Measurements from ENCODE around the gene TBC1D10B.
A peak's percentile ranks its signal among the peaks of the same experiment; 100 is the strongest.

Gene TBC1D10B

GRCh38 chr16:30378236-30379157, 8.2 kb upstream of the TBC1D10B start:
- Histone ChIP-seq H3K9me3 (ENCODE audit: control insufficient read depth in 1 of 2, low read length in 2 of 2) (no peaks in the 10 kb centered on the region), H3K36me3 (ENCODE audit: control insufficient read depth in 1 of 2, insufficient read depth in 2 of 2, low read length in 2 of 2) (peaks cover 0 to 4% of the 10 kb centered on the region in 2 donors), H3K4me3 (ENCODE audit: low read depth in 1 of 2, low read length in 2 of 2) (peak overlapping the region; percentile 69 to 73), H3K4me1 (ENCODE audit: control insufficient read depth in 1 of 2, insufficient read depth in 2 of 2, low read length in 2 of 2) (peaks cover 0 to 15% of the 10 kb centered on the region in 2 donors), H3K27ac (ENCODE audit: low read length) (peak overlapping the region; percentile 98), H3K27me3 (ENCODE audit: low read depth, low read length) (no peaks in the 10 kb centered on the region)

DNA sequence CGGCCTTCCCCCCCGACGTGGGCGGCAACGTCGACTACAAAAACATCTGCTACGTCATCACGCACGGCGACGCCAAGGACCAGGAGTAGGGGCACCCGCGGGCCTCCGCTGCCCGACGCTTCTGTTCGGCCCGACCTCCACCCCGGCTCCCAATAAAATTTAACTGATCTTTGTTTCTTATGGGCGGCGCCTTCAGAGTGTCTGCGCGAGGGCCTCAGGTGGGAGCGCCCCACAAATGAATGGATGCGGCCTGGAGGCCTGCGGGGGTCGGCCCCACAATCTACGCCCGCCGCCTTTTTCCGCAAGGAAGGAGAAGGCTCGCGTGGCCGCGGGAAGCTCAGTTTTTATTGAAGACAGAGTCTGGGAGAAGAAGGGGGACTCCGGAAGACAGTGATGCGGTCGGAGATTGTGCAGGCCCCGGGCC, 7.5 kb upstream of the TBC1D10B start:
- no peaks in the 10 kb centered on the region for H3K27me3 ChIP-seq (ENCODE audit: low read depth, low read length)
- H3K36me3 ChIP-seq (ENCODE audit: control insufficient read depth in 1 of 2, insufficient read depth in 2 of 2, low read length in 2 of 2): peaks cover 0 to 4% of the 10 kb centered on the region in 2 donors
- peak overlapping the region; percentile 53 to 69 for H3K4me3 ChIP-seq (ENCODE audit: low read depth in 1 of 2, low read length in 2 of 2)
- peaks cover 0 to 15% of the 10 kb centered on the region in 2 donors for H3K4me1 ChIP-seq (ENCODE audit: control insufficient read depth in 1 of 2, insufficient read depth in 2 of 2, low read length in 2 of 2)
- H3K27ac ChIP-seq (ENCODE audit: low read length): peak overlapping the region; percentile 98
- no peaks in the 10 kb centered on the region for H3K9me3 ChIP-seq (ENCODE audit: control insufficient read depth in 1 of 2, low read length in 2 of 2)

GRCh38 chr16:30377050-30377811, 6.9 kb upstream of the TBC1D10B start:
- Histone ChIP-seq H3K27ac (ENCODE audit: low read length) (peak overlapping the region; percentile 98), H3K27me3 (ENCODE audit: low read depth, low read length) (no peaks in the 10 kb centered on the region), H3K4me1 (ENCODE audit: control insufficient read depth in 1 of 2, insufficient read depth in 2 of 2, low read length in 2 of 2) (peaks cover 0 to 15% of the 10 kb centered on the region in 2 donors), H3K36me3 (ENCODE audit: control insufficient read depth in 1 of 2, insufficient read depth in 2 of 2, low read length in 2 of 2) (peaks cover 0 to 4% of the 10 kb centered on the region in 2 donors), H3K9me3 (ENCODE audit: control insufficient read depth in 1 of 2, low read length in 2 of 2) (no peaks in the 10 kb centered on the region), H3K4me3 (ENCODE audit: low read depth in 1 of 2, low read length in 2 of 2) (peak overlapping the region; percentile 53 to 69)

DNA sequence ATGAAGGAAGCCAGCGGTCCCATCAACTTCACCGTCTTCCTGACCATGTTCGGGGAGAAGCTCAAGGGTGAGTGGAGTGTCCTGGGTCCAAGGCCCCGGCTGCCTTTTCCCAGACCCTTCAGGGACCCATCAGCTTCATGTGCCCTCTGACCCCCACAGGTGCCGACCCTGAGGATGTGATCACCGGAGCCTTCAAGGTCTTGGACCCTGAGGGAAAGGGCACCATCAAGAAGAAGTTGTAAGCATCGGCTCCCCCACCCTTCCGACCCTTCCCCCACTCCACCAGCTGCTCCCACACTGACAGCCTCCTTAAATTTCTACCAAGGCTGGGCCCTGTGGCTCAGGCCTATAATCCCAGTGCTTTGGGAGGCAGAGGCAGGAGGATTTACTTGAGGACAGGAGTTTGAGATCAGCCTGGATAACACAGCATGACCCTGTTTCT, 6.2 kb upstream of the TBC1D10B start:
- H3K27ac ChIP-seq (ENCODE audit: low read length): no peak overlapping the region
- H3K27me3 ChIP-seq (ENCODE audit: low read depth, low read length): no peaks in the 10 kb centered on the region
- peaks cover 0 to 4% of the 10 kb centered on the region in 2 donors for H3K36me3 ChIP-seq (ENCODE audit: control insufficient read depth in 1 of 2, insufficient read depth in 2 of 2, low read length in 2 of 2)
- H3K4me3 ChIP-seq (ENCODE audit: low read depth in 1 of 2, low read length in 2 of 2): no peak overlapping the region
- H3K9me3 ChIP-seq (ENCODE audit: control insufficient read depth in 1 of 2, low read length in 2 of 2): no peaks in the 10 kb centered on the region
- peaks cover 0 to 18% of the 10 kb centered on the region in 2 donors for H3K4me1 ChIP-seq (ENCODE audit: control insufficient read depth in 1 of 2, insufficient read depth in 2 of 2, low read length in 2 of 2)

DNA sequence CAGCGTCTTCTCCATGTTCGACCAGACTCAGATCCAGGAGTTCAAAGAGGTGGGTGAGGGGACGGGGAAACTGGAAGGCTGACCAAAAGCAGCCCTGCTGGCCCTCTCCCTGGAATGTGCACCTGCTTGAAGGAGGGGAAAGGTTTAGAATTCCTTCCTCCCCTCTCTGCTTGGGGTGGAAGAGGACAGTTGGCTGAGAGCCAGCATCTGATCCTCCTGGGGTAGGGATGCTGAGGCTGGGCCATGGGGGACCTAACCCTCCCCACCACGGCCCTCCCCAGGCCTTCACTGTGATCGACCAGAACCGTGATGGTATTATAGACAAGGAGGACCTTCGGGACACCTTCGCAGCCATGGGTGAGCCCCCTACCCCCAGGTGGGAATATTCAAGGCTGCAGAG, 5.6 kb upstream of the TBC1D10B start:
- Histone ChIP-seq H3K27ac (ENCODE audit: low read length) (no peak overlapping the region), H3K4me3 (ENCODE audit: low read depth in 1 of 2, low read length in 2 of 2) (no peak overlapping the region), H3K36me3 (ENCODE audit: control insufficient read depth in 1 of 2, insufficient read depth in 2 of 2, low read length in 2 of 2) (peaks cover 0 to 4% of the 10 kb centered on the region in 2 donors), H3K9me3 (ENCODE audit: control insufficient read depth in 1 of 2, low read length in 2 of 2) (no peaks in the 10 kb centered on the region), H3K4me1 (ENCODE audit: control insufficient read depth in 1 of 2, insufficient read depth in 2 of 2, low read length in 2 of 2) (peaks cover 0 to 21% of the 10 kb centered on the region in 2 donors), H3K27me3 (ENCODE audit: low read depth, low read length) (no peaks in the 10 kb centered on the region)

- no peak within 1 kb of the TSS for H3K4me3 ChIP-seq (ENCODE audit: low read depth in 1 of 2, low read length in 2 of 2)
- peaks cover 0 to 21% of the 10 kb centered on the region in 2 donors for H3K4me1 ChIP-seq (ENCODE audit: control insufficient read depth in 1 of 2, insufficient read depth in 2 of 2, low read length in 2 of 2)
- H3K27ac ChIP-seq (ENCODE audit: low read length): no peak within 1 kb of the TSS
- peaks cover 0 to 4% of the 10 kb centered on the region in 2 donors for H3K36me3 ChIP-seq (ENCODE audit: control insufficient read depth in 1 of 2, insufficient read depth in 2 of 2, low read length in 2 of 2)
- H3K9me3 ChIP-seq (ENCODE audit: control insufficient read depth in 1 of 2, low read length in 2 of 2): no peaks in the 10 kb centered on the region
- no peaks in the 10 kb centered on the region for H3K27me3 ChIP-seq (ENCODE audit: low read depth, low read length)
Measured at GRCh38 chr16:30374538-30374937, 4.2 kb upstream of the TBC1D10B start, which contains the start of gene MYL11. TSS of gene MYL11 (plus strand) at chr16:30374802. CDS start at chr16:30374858, 56 bp downstream.

DNA sequence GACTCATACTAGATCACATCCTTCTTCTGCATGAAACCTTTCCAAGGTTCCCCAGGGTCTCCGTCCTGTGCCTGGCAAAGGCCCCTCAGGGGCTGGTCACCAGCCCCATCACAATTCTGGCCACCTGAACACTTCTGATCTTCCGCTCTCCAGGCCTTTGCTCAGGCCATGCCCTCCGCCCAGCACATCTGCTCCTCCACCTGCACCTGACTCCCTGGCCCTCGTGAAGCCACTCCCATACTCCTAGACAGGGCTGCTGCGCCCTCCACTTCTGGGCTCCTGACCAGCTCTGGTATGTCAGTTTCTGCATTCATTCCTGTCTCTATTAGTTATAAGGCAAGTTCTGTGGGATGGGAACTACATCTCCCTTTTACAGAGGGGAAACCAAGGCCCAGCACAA, 2.4 kb upstream of the TBC1D10B start:
- Histone ChIP-seq H3K27me3 (ENCODE audit: low read depth, low read length) (no peaks in the 10 kb centered on the region), H3K36me3 (ENCODE audit: control insufficient read depth in 1 of 2, insufficient read depth in 2 of 2, low read length in 2 of 2) (peaks cover 0 to under 1% of the 10 kb centered on the region in 2 donors), H3K9me3 (ENCODE audit: control insufficient read depth in 1 of 2, low read length in 2 of 2) (no peaks in the 10 kb centered on the region), H3K27ac (ENCODE audit: low read length) (no peak overlapping the region), H3K4me3 (ENCODE audit: low read depth in 1 of 2, low read length in 2 of 2) (no peak overlapping the region), H3K4me1 (ENCODE audit: control insufficient read depth in 1 of 2, insufficient read depth in 2 of 2, low read length in 2 of 2) (peaks cover 4 to 28% of the 10 kb centered on the region in 2 donors)

DNA sequence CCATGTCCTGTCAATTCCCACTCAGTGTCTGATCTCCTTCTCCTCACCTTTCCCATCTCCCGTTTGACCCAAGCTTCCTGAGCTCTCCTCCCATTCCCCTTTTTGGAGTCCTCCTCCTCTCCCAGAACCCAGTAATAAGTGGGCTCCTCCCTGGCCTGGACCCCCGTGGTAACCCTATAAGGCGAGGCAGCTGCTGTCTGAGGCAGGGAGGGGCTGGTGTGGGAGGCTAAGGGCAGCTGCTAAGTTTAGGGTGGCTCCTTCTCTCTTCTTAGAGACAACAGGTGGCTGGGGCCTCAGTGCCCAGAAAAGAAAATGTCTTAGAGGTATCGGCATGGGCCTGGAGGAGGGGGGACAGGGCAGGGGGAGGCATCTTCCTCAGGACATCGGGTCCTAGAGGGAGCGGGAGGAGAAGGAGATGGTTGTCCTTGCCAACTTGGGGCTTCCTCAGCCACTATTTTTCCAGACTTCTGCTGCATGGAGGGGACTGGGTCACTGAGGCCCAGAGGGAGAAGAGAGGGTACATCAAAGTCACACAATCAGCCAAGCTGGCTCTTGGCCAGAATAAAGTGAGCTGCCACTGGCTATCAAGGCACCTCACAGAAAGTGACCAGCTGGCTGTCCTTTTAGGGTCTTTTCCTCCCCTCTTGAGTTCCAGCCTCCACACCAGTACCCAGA, 1.9 kb upstream of the TBC1D10B start:
- Histone ChIP-seq H3K36me3 (ENCODE audit: control insufficient read depth in 1 of 2, insufficient read depth in 2 of 2, low read length in 2 of 2) (no peaks in the 10 kb centered on the region), H3K9me3 (ENCODE audit: control insufficient read depth in 1 of 2, low read length in 2 of 2) (no peaks in the 10 kb centered on the region), H3K27ac (ENCODE audit: low read length) (no peak overlapping the region), H3K4me3 (ENCODE audit: low read depth in 1 of 2, low read length in 2 of 2) (no peak overlapping the region), H3K4me1 (ENCODE audit: control insufficient read depth in 1 of 2, insufficient read depth in 2 of 2, low read length in 2 of 2) (peaks cover 10 to 30% of the 10 kb centered on the region in 2 donors), H3K27me3 (ENCODE audit: low read depth, low read length) (no peaks in the 10 kb centered on the region)

DNA sequence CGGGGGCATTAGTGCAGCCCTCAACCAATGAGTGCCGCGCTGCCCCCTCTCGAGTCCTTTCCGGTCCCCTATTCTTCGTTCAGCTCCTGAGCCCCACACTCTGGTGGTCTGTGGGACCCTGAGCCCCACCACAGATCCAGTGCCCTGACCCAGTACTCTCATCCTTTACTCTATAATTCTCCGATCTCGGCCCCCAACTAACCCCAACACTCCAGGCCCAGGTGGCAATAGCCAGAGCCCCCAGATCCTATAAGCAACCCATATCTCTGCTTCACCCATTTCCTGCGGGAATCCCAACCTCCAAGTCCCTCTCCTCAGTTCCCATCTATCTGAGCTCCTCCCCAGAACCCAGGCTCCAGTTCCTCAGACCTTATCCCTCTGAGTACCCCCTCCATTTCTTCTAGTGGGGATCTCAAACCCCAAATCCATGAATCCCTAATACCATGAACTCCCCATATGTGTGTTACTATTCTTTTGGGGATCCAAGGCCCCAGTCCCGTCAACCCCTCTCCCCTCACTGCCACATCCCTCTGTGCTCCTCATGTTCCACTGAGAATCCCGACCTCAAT, 1.0 kb upstream of the TBC1D10B start:
- H3K36me3 ChIP-seq (ENCODE audit: control insufficient read depth in 1 of 2, insufficient read depth in 2 of 2, low read length in 2 of 2): no peaks in the 10 kb centered on the region
- no peaks in the 10 kb centered on the region for H3K27me3 ChIP-seq (ENCODE audit: low read depth, low read length)
- H3K4me1 ChIP-seq (ENCODE audit: control insufficient read depth in 1 of 2, insufficient read depth in 2 of 2, low read length in 2 of 2): peaks cover 13 to 32% of the 10 kb centered on the region in 2 donors
- H3K27ac ChIP-seq (ENCODE audit: low read length): peak overlapping the region; percentile 90
- peak overlapping the region; percentile 62 to 74 for H3K4me3 ChIP-seq (ENCODE audit: low read depth in 1 of 2, low read length in 2 of 2)
- no peaks in the 10 kb centered on the region for H3K9me3 ChIP-seq (ENCODE audit: control insufficient read depth in 1 of 2, low read length in 2 of 2)

- Histone ChIP-seq H3K36me3 (ENCODE audit: control insufficient read depth in 1 of 2, insufficient read depth in 2 of 2, low read length in 2 of 2) (peaks cover 4 to 8% of the 10 kb centered on the region in 2 donors), H3K4me3 (ENCODE audit: low read depth in 1 of 2, low read length in 2 of 2) (peak overlapping the region in 1 of 2 donors; percentile 94), H3K9me3 (ENCODE audit: control insufficient read depth in 1 of 2, low read length in 2 of 2) (no peaks in the 10 kb centered on the region), H3K27me3 (ENCODE audit: low read depth, low read length) (no peaks in the 10 kb centered on the region), H3K27ac (ENCODE audit: low read length) (no peak overlapping the region), H3K4me1 (ENCODE audit: control insufficient read depth in 1 of 2, insufficient read depth in 2 of 2, low read length in 2 of 2) (peaks cover 13 to 39% of the 10 kb centered on the region in 2 donors)
Measured at GRCh38 chr16:30369938-30370455, 297 bp downstream of the TBC1D10B start.
